H1 (cell line): ENCODE results near the gene AGPAT3. TPM values are rescaled to one million over a fixed set of nuclear protein-coding genes. Genes with fewer than 3 reads are reported as not detected.

ENCODE experiments used
- CTCF ChIA-PET: fragments of 300-600 bp; sonication (Branson Sonifier 250); formaldehyde crosslinking; loops from one replicate; lab custom pipeline; 2021; ENCODE audit not compliant: partially characterized antibody; lab: Charles Lee
- POLR2A ChIA-PET: fragments of 300-600 bp; sonication (Branson Sonifier 250); formaldehyde crosslinking; loops from one replicate; lab custom pipeline; 2021; ENCODE audit warnings: inconsistent platforms; ENCODE audit not compliant: partially characterized antibody; lab: Charles Lee
- DNase-seq, 2 experiments: peaks; one replicate each; pipeline versions ENCODE4 v3.0.0 to v3.0.0-alpha.2; 2010 to 2022; ENCODE audit warnings: low spot score in 2 of 2, low read depth in 1 of 2, mixed read lengths in 1 of 2
- FAIRE-seq: peaks from 2 replicates; lab custom pipeline; 2011; peaks lifted over from hg19 to GRCh38; lab: Jason Lieb, UNC
- H2AFZ ChIP-seq: 2 replicates; pipeline ENCODE4 v1.8.1; 2012; ENCODE audit warnings: low read length, inconsistent platforms
- H2AK5ac ChIP-seq: 2 replicates; pipeline ENCODE4 v1.6.1; 2013; ENCODE audit warnings: low read depth, low read length
- H2BK120ac ChIP-seq: replicated peaks from 2 replicates; pipeline ENCODE3; 2013; ENCODE audit warnings: low read depth, low read length, inconsistent platforms
- H2BK12ac ChIP-seq: 2 replicates; pipeline ENCODE4 v1.6.1; 2013; ENCODE audit warnings: low read depth, low read length
- H2BK15ac ChIP-seq: 2 replicates; pipeline ENCODE4 v1.6.1; 2013; ENCODE audit warnings: low read length
- H2BK20ac ChIP-seq: 2 replicates; pipeline ENCODE4 v1.6.1; 2013; ENCODE audit warnings: low read length
- H2BK5ac ChIP-seq: 2 replicates; pipeline ENCODE4 v1.6.1; 2013; ENCODE audit warnings: low read depth, low read length
- H3K14ac ChIP-seq: 2 replicates; pipeline ENCODE4 v1.6.1; 2013; ENCODE audit warnings: inconsistent platforms; ENCODE audit not compliant: insufficient read length
- H3K18ac ChIP-seq: 2 replicates; pipeline ENCODE4 v1.6.1; 2013; ENCODE audit warnings: low read length; ENCODE audit errors: extremely low read depth
- H3K23ac ChIP-seq: 2 replicates; pipeline ENCODE4 v1.6.1; 2013; ENCODE audit warnings: inconsistent platforms; ENCODE audit not compliant: insufficient read length
- H3K23me2 ChIP-seq: 2 replicates; pipeline ENCODE4 v1.6.1; 2013; ENCODE audit warnings: low read depth, low read length
- H3K27ac ChIP-seq: 2 replicates; pipeline ENCODE4 v1.6.1; 2011; ENCODE audit warnings: low read depth, low read length, inconsistent platforms
- H3K27me3 ChIP-seq, 4 experiments: replicated peaks in 1 of 4; 1 replicate in 1 of 4; 2 replicates in 3 of 4; pipeline versions ENCODE4 v1.6.1 to v1.8.1; 2011 to 2013; ENCODE audit warnings: low read length in 3 of 4, mild to moderate bottlenecking in 3 of 4, inconsistent platforms in 2 of 4, mixed read lengths in 2 of 4, moderate library complexity in 1 of 4; ENCODE audit not compliant: control insufficient read depth in 3 of 4, insufficient read depth in 3 of 4; ENCODE audit errors: extremely low read depth in 1 of 4
- H3K36me3 ChIP-seq, 4 experiments: 2 replicates each; pipeline versions ENCODE4 v1.6.1 to v1.8.1; 2011 to 2013; ENCODE audit warnings: mild to moderate bottlenecking in 4 of 4, low read length in 3 of 4, moderate library complexity in 2 of 4, control low read depth in 1 of 4, inconsistent platforms in 1 of 4; ENCODE audit not compliant: insufficient read depth in 4 of 4, control insufficient read depth in 2 of 4
- H3K4ac ChIP-seq: replicated peaks from 2 replicates; pipeline ENCODE3; 2013; ENCODE audit warnings: low read length, low read depth, mixed read lengths, inconsistent platforms; ENCODE audit not compliant: insufficient read length
- H3K4me1 ChIP-seq, 4 experiments: replicated peaks in 1 of 4; 1 replicate in 1 of 4; 2 replicates in 3 of 4; pipeline versions ENCODE4 v1.6.1 to v1.8.1; 2011 to 2013; ENCODE audit warnings: low read length in 3 of 4, inconsistent platforms in 2 of 4, mixed read lengths in 1 of 4; ENCODE audit not compliant: insufficient read depth in 4 of 4, control insufficient read depth in 3 of 4
- H3K4me2 ChIP-seq, 2 experiments: 2 replicates each; pipeline versions ENCODE4 v1.6.1 to v1.8.1; 2011 to 2013; ENCODE audit warnings: low read depth in 2 of 2, low read length in 2 of 2, control low read depth in 1 of 2, inconsistent platforms in 1 of 2, mild to moderate bottlenecking in 1 of 2; ENCODE audit not compliant: insufficient read depth in 1 of 2
- H3K4me3 ChIP-seq, 4 experiments: fragments of 200-600, 300-600 bp in 1 of 4; sonication (generic), shearing (Covaris generic), sonication (Bioruptor Twin) in 1 of 4; 2 replicates each; pipeline versions ENCODE4 v1.5.1 to v1.8.1; 2011 to 2016; ENCODE audit warnings: low read length in 4 of 4, low read depth in 3 of 4, control low read depth in 2 of 4, inconsistent platforms in 2 of 4, mild to moderate bottlenecking in 2 of 4, mixed read lengths in 1 of 4, moderate library complexity in 1 of 4; ENCODE audit not compliant: insufficient read depth in 2 of 4; ENCODE audit errors: extremely low read depth in 1 of 4
- H3K56ac ChIP-seq: replicated peaks from 2 replicates; pipeline ENCODE3; 2013; ENCODE audit warnings: low read depth, mild to moderate bottlenecking, mixed read lengths, low read length, inconsistent platforms; ENCODE audit not compliant: insufficient read length
- H3K79me1 ChIP-seq: 2 replicates; pipeline ENCODE4 v1.6.1; 2013; ENCODE audit warnings: low read depth, low read length, control low read depth
- H3K79me2 ChIP-seq, 2 experiments: 2 replicates each; pipeline versions ENCODE4 v1.6.1 to v1.8.1; 2012 to 2013; ENCODE audit warnings: low read length in 2 of 2, mild to moderate bottlenecking in 2 of 2, inconsistent platforms in 1 of 2; ENCODE audit not compliant: insufficient read depth in 2 of 2, control insufficient read depth in 1 of 2
- H3K9ac ChIP-seq, 4 experiments: replicated peaks in 1 of 4; 1 replicate in 1 of 4; 2 replicates in 3 of 4; pipeline versions ENCODE4 v1.6.1 to v1.8.1; 2011 to 2013; ENCODE audit warnings: low read depth in 3 of 4, low read length in 3 of 4, control low read depth in 2 of 4, mild to moderate bottlenecking in 2 of 4, moderate library complexity in 2 of 4, inconsistent platforms in 1 of 4; ENCODE audit errors: extremely low read depth in 1 of 4
- H3K9me3 ChIP-seq, 2 experiments: 2 replicates each; pipeline versions ENCODE4 v1.6.1 to v1.8.1; 2012 to 2013; ENCODE audit warnings: mild to moderate bottlenecking in 2 of 2, moderate library complexity in 2 of 2, control low read depth in 1 of 2, inconsistent platforms in 1 of 2, low read depth in 1 of 2, low read length in 1 of 2, mixed read lengths in 1 of 2; ENCODE audit not compliant: insufficient read depth in 2 of 2
- H4K20me1 ChIP-seq, 2 experiments: replicated peaks in 1 of 2; 2 replicates each; pipeline versions ENCODE3 to v1.8.1; 2011 to 2013; ENCODE audit warnings: inconsistent platforms in 2 of 2, low read length in 2 of 2, mild to moderate bottlenecking in 1 of 2; ENCODE audit not compliant: insufficient read depth in 2 of 2, control insufficient read depth in 1 of 2
- H4K5ac ChIP-seq: 2 replicates; pipeline ENCODE4 v1.6.1; 2013; ENCODE audit warnings: low read length, low read depth, mixed read lengths, inconsistent platforms; ENCODE audit not compliant: insufficient read length
- H4K8ac ChIP-seq: 2 replicates; pipeline ENCODE4 v1.8.0; 2013; ENCODE audit warnings: mild to moderate bottlenecking, moderate library complexity, low read length, inconsistent platforms; ENCODE audit not compliant: insufficient read depth; ENCODE audit errors: extremely low read depth
- H4K91ac ChIP-seq: replicated peaks from 2 replicates; pipeline ENCODE3; 2013; ENCODE audit warnings: low read length, mixed read lengths, inconsistent platforms; ENCODE audit not compliant: insufficient read length
- ASH2L ChIP-seq: fragments of 200-600, 300-600 bp; sonication (generic); IDR thresholded peaks from one replicate; pipeline ENCODE4 v1.7.1; 2017; ENCODE audit warnings: low read length
- ATF3 ChIP-seq: IDR thresholded peaks from 2 replicates; pipeline ENCODE4 v1.6.1; 2011; ENCODE audit warnings: low read depth, mild to moderate bottlenecking, low read length; ENCODE audit not compliant: insufficient read depth
- CBX5 ChIP-seq: fragments of 300-800, 300-1000 bp; sonication (generic); IDR thresholded peaks from 2 replicates; pipeline ENCODE4 v1.7.1; 2016; ENCODE audit warnings: antibody characterized with exemption, low read length, low read depth
- CHD1 ChIP-seq: IDR thresholded peaks from 2 replicates; pipeline ENCODE4 v1.6.1; 2012; ENCODE audit warnings: low read depth, low read length, improper control_type of control experiment
- E2F6 ChIP-seq: IDR thresholded peaks from 2 replicates; pipeline ENCODE4 v1.6.1; 2012; ENCODE audit warnings: inconsistent platforms
- HDAC2 ChIP-seq, 2 experiments: fragments of 300-600 bp in 1 of 2; sonication (generic) in 1 of 2; IDR thresholded peaks; 2 replicates each; pipeline ENCODE4 v1.6.1; 2011 to 2012; ENCODE audit warnings: low read depth in 2 of 2, low read length in 2 of 2, mild to moderate bottlenecking in 2 of 2, moderate library complexity in 2 of 2, borderline replicate concordance in 1 of 2, inconsistent platforms in 1 of 2
- RAD21 ChIP-seq, 2 experiments: IDR thresholded peaks in 1 of 2; conservative IDR thresholded peaks in 1 of 2; 2 replicates each; pipeline ENCODE4 v1.6.1; 2011; ENCODE audit warnings: low read depth in 2 of 2, low read length in 2 of 2, improper control_type of control experiment in 1 of 2, inconsistent platforms in 1 of 2, mild to moderate bottlenecking in 1 of 2, moderate library complexity in 1 of 2
- RNF2 ChIP-seq: fragments of 200-900, 300-1000 bp; sonication (generic); IDR thresholded peaks from 2 replicates; pipeline ENCODE4 v1.7.1; 2016; ENCODE audit warnings: borderline replicate concordance, low read depth, mild to moderate bottlenecking, antibody characterized with exemption, low read length; ENCODE audit not compliant: poor library complexity, severe bottlenecking; ENCODE audit errors: missing control alignments
- SIRT6 ChIP-seq: IDR thresholded peaks from one replicate; pipeline ENCODE4 v1.7.1; 2012; ENCODE audit warnings: low read length, inconsistent platforms
- SIX5 ChIP-seq: IDR thresholded peaks from 2 replicates; pipeline ENCODE4 v1.6.1; 2011; ENCODE audit warnings: mild to moderate bottlenecking, low read depth, low read length
- USF2 ChIP-seq: IDR thresholded peaks from 2 replicates; pipeline ENCODE4 v1.6.1; 2011; ENCODE audit warnings: low read length, improper control_type of control experiment
- WGBS, 2 experiments: shearing (Covaris generic) in 1 of 2; methylation state at CpG; one replicate each; pipeline versions ENCODE4 v1.1.6 to v1.1.7; 2013 to 2015; ENCODE audit warnings: low lambda C conversion rate in 2 of 2, mixed read lengths in 2 of 2, inconsistent platforms in 1 of 2, low coverage in 1 of 2, missing lambda C conversion rate in 1 of 2; ENCODE audit not compliant: insufficient replicate concordance in 2 of 2, insufficient coverage in 1 of 2, insufficient read length in 1 of 2; ENCODE audit errors: extremely low coverage in 1 of 2, missing lambda C conversion rate in 1 of 2; 5-methylcytosine and 5-hydroxymethylcytosine counted together
- polyA plus RNA-seq, 7 experiments: library from polyadenylated mRNA; depleted of rRNA in 3 of 7; stranded (reverse) in 5 of 7; unstranded in 2 of 7; fragments of >200 nt in 5 of 7; fragments of 200-250 nt in 2 of 7; gene quantifications; 1 replicate in 5 of 7; 2 replicates in 1 of 7; 4 replicates in 1 of 7; pipeline versions ENCODE4 v1.2.1 to v1.2.3, GENCODE V29; 2011 to 2013; ENCODE audit warnings: missing spikeins in 2 of 7, mixed read lengths in 2 of 7
- total RNA-seq: library from RNA; stranded (reverse); fragmentation: NEBNext Ultra II Directional; extraction: Animal tissue kit (Norgen Biotek cat#: 25700); gene quantifications from 2 replicates; pipeline ENCODE4 v1.2.1, GENCODE V29; 2021

The AGPAT3 gene
- total and polyA plus RNA-seq, 2 of the 8 experiments (the other 6 are each of a cell fraction or from before 2014, with no cell fraction given), result 5.8 to 7.3 TPM

- Histone ChIP-seq H4K91ac (no peak overlapping the region), H3K23ac (no peak overlapping the region), H4K20me1 (no peaks in the 10 kb centered on the region), H3K79me1 (no peaks in the 10 kb centered on the region), H2BK120ac (no peak overlapping the region), H3K79me2 (no peaks in the 10 kb centered on the region), H3K23me2 (no peaks in the 10 kb centered on the region; the same call in 1 of the 2 replicates), H2BK20ac (no peak overlapping the region), H3K18ac (no peak overlapping the region), H3K14ac (no peak overlapping the region), H3K4me3 (no peak overlapping the region), H2BK15ac (no peak overlapping the region), H2BK5ac (no peak overlapping the region), H3K9me3 (no peaks in the 10 kb centered on the region), H3K4ac (no peak overlapping the region), H4K8ac (no peak overlapping the region), H3K4me2 (no peak overlapping the region), H3K27me3 (no peaks in the 10 kb centered on the region), H2AFZ (no peak overlapping the region), H3K4me1 (peaks cover 0 to 14% (median 6%) of the 10 kb centered on the region in 4 experiments; a peak in 6 of 7 replicates), H2BK12ac (no peak overlapping the region), H2AK5ac (no peak overlapping the region), H3K56ac (no peak overlapping the region), H4K5ac (no peak overlapping the region), H3K9ac (no peak overlapping the region), H3K36me3 (no peaks in the 10 kb centered on the region), H3K27ac (no peak overlapping the region)
- DNase-seq, result no peak
- CTCF ChIA-PET, result no interaction called here
- POLR2A ChIA-PET, result no interaction called here
- 96% methylated on average over 6 of the region's 6 CpGs; no CpG with 5 or more reads in 1 of the 2 experiments for WGBS, 2 experiments
- no peak for FAIRE-seq
- no peak for TF ChIP-seq CHD1
- TF ChIP-seq ASH2L, result no peak
- TF ChIP-seq E2F6, result no peak
- no peak for TF ChIP-seq CBX5
- no peak for TF ChIP-seq HDAC2 (IDR thresholded peaks at IDR 0.05; ENCODE audit: borderline replicate concordance in 1 of 2, low read depth in 2 of 2, low read length in 2 of 2)
- no peak for TF ChIP-seq ATF3
- TF ChIP-seq SIRT6, result no peak
- no peak for TF ChIP-seq USF2
- no peak for TF ChIP-seq RNF2
- no peak for TF ChIP-seq SIX5
- no peak for TF ChIP-seq RAD21 (IDR thresholded peaks at IDR 0.05 in 1 of 2, conservative IDR thresholded peaks at IDR 0.05 in 1 of 2; ENCODE audit: low read depth in 2 of 2, low read length in 2 of 2)
Measured at GRCh38 chr21:43881283-43881682, 16.3 kb downstream of the AGPAT3 start.
